Natural killer cell treated with Interleukin-12 subunit alpha and Interleukin-12 subunit beta and Interleukin-15 and Interleukin-18, amount 100 ng/mL, for 72 hours (primary cell): Measurements from ENCODE around the gene PRKCI. TPM values are rescaled to one million over a fixed set of nuclear protein-coding genes. Genes with fewer than 3 reads are reported as not detected.

Experiments
- ATAC-seq, 2 donors: fragments of 150-1000 bp; cut with Tn5 transposase in 1 of 2; sonication (Bioruptor Pico), chemical (Tn5 transposase) in 1 of 2; 2 replicates each; pipeline ENCODE4 v1.10.0; 2021
- DNase-seq: peaks from one replicate; pipeline ENCODE4 v3.0.0; 2022; ENCODE audit warnings: low spot score
- H3K27ac Mint-ChIP-seq, 2 donors: 1 replicate in 1 of 2; 2 replicates in 1 of 2; pipeline ENCODE4 v1.8.0; 2022; ENCODE audit warnings: mixed read lengths in 2 of 2, mild to moderate bottlenecking in 1 of 2, moderate library complexity in 1 of 2
- H3K27me3 Mint-ChIP-seq, 2 donors: 1 replicate in 1 of 2; 2 replicates in 1 of 2; pipeline ENCODE4 v1.8.0; 2022; ENCODE audit warnings: mixed read lengths in 2 of 2
- H3K36me3 Mint-ChIP-seq: one replicate; pipeline ENCODE4 v1.8.0; 2022; ENCODE audit warnings: mixed read lengths
- H3K4me1 Mint-ChIP-seq, 2 donors: 1 replicate in 1 of 2; 2 replicates in 1 of 2; pipeline ENCODE4 v1.8.0; 2022; ENCODE audit warnings: low read depth in 2 of 2, mixed read lengths in 2 of 2, mild to moderate bottlenecking in 1 of 2
- H3K4me3 Mint-ChIP-seq: one replicate; pipeline ENCODE4 v1.8.0; 2022; ENCODE audit warnings: mixed read lengths
- H3K9me3 Mint-ChIP-seq: 2 replicates; pipeline ENCODE4 v1.8.0; 2022; ENCODE audit warnings: mixed read lengths
- total RNA-seq, 2 donors: library from RNA; stranded (reverse); gene quantifications; one replicate each; pipeline ENCODE4 v1.2.3, GENCODE V29; 2022

Gene PRKCI
- total RNA-seq, 2 donors from 2014 or later, result 12.4 to 26.3 TPM

- no peak for DNase-seq
- no peaks in the 10 kb centered on the region for H3K36me3 Mint-ChIP-seq
- no peak overlapping the region for H3K27ac Mint-ChIP-seq
These were observed 128.5 kb downstream of the PRKCI start for GRCh38 chr3:170350515-170351413.

DNA sequence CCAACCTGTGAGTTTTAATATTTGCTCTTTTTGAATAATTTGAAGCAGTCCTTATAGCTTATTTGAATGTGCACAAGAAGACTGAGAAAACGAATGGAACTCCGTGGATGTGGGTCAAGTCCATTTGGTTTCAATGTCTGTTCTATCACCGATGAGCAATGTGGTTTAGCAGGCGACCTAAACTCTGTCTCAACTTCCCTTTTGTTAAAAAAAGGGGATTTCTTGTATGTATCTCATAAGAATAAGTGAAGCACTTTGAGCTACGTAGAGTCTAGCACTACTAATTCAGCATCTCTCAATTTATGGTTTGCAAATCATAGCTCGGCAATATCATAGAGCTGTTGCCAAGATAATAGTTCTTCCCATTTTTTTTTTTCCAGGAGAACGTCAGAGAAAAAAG is 130.7 kb downstream of the PRKCI start:
- peak overlapping the region; percentile 28 for H3K4me3 Mint-ChIP-seq
- no peaks in the 10 kb centered on the region for H3K36me3 Mint-ChIP-seq
- H3K27ac Mint-ChIP-seq, result no peak overlapping the region
- H3K9me3 Mint-ChIP-seq, result no peaks in the 10 kb centered on the region
- DNase-seq (peak; percentile 69), ATAC-seq (no peak)
- no peaks in the 10 kb centered on the region for H3K27me3 Mint-ChIP-seq
- H3K4me1 Mint-ChIP-seq, result peaks cover 34 to 43% of the 10 kb centered on the region in 2 donors

More at GRCh38 chr3:170350515-170351413, 128.5 kb downstream of the PRKCI start:
- no peaks in the 10 kb centered on the region for H3K9me3 Mint-ChIP-seq
- no peak for ATAC-seq
- no peaks in the 10 kb centered on the region for H3K27me3 Mint-ChIP-seq
- peaks cover 26 to 33% of the 10 kb centered on the region in 2 donors for H3K4me1 Mint-ChIP-seq
- H3K4me3 Mint-ChIP-seq, result no peak overlapping the region

GRCh38 chr3:170353485-170353884 is 131.3 kb downstream of the PRKCI start:
- H3K4me1 Mint-ChIP-seq, result peaks cover 38 to 46% of the 10 kb centered on the region in 2 donors
- ATAC-seq, result no peak
- H3K27me3 Mint-ChIP-seq, result no peaks in the 10 kb centered on the region
- H3K9me3 Mint-ChIP-seq, result no peaks in the 10 kb centered on the region
- H3K4me3 Mint-ChIP-seq, result peak overlapping the region; percentile 28
- peak overlapping the region in 1 of 2 donors; percentile 30 for H3K27ac Mint-ChIP-seq
- H3K36me3 Mint-ChIP-seq, result no peaks in the 10 kb centered on the region
- no peak for DNase-seq

- Mint-ChIP-seq H3K9me3 (no peaks in the 10 kb centered on the region), H3K4me3 (no peak overlapping the region), H3K4me1 (peaks cover 43 to 55% of the 10 kb centered on the region in 2 donors), H3K27me3 (no peaks in the 10 kb centered on the region), H3K36me3 (peaks cover 2% of the 10 kb centered on the region), H3K27ac (peak overlapping the region in 1 of 2 donors; percentile 82)
- ATAC-seq (no peak), DNase-seq (no peak)
These were observed 132.5 kb downstream of the PRKCI start for GRCh38 chr3:170354760-170355159.

Other genes with a start within 250 kb of the PRKCI start
- 10 to 100 TPM; 12.1 to 12.4 TPM for gene GPR160, start 184.4 kb upstream of the PRKCI start, total RNA-seq
- 10 to 100 TPM; 53.2 to 77.6 TPM for gene PHC3, start 40.7 kb upstream of the PRKCI start, total RNA-seq
- 10 to 100 TPM; 40.0 to 41.0 TPM for gene SKIL, start 135.3 kb downstream of the PRKCI start, total RNA-seq
- under 1 TPM in 1 of 2 donors, not detected in 1; 0.53 TPM for gene CLDN11, start 196.4 kb downstream of the PRKCI start, total RNA-seq